GM12878 (cell line): ENCODE data around the gene RNF13. TPM values are rescaled to one million over a fixed set of nuclear protein-coding genes. Genes with fewer than 3 reads are reported as not detected.
"Not testable (repeated sequence)": the region's sequence is repeated elsewhere in the genome, so short reads cannot be mapped to it uniquely, and the experiment has no call there.

Experiments used
- ATAC-seq: fragments of 200-7000 bp; cut with Tn5 transposase; 3 replicates; pipeline ENCODE4 v1.9.1; 2020; ENCODE audit warnings: mild to moderate bottlenecking, moderate library complexity
- BruUV-seq: library from RNA; stranded (reverse); fragments of 400-500 nt; replicated peaks from 2 replicates; lab custom pipeline; 2021; lab: Mats Ljungman, UMichigan
- CTCF ChIA-PET: fragments of 300-600 bp; sonication (Branson Sonifier 250); formaldehyde crosslinking; extraction: SDS; loops from one replicate; lab custom pipeline; 2021; ENCODE audit warnings: inconsistent platforms; lab: Yijun Ruan, JAX
- POLR2A ChIA-PET: fragments of 350-600 bp; formaldehyde crosslinking; extraction: SDS; loops from one replicate; lab custom pipeline; 2021; ENCODE audit warnings: inconsistent platforms; lab: Charles Lee
- RAD21 ChIA-PET: fragments of 300-600 bp; sonication (Branson Sonifier 250); formaldehyde crosslinking; loops from one replicate; lab custom pipeline; 2023; ENCODE audit warnings: antibody characterized with exemption; ENCODE audit not compliant: unreplicated experiment; lab: Charles Lee
- SMC1A ChIA-PET: fragments of 300-600 bp; sonication (Branson Sonifier 250); formaldehyde crosslinking; loops from one replicate; lab custom pipeline; 2023; ENCODE audit not compliant: unreplicated experiment, uncharacterized antibody; lab: Charles Lee
- DNase-seq: peaks from one replicate; pipeline ENCODE4 v3.0.0-alpha.2; 2011; ENCODE audit warnings: low read depth, low spot score
- FAIRE-seq: peaks from 3 replicates; lab custom pipeline; 2011; peaks lifted over from hg19 to GRCh38; lab: Jason Lieb, UNC
- H2AFZ ChIP-seq: 2 replicates; pipeline ENCODE4 v1.6.0; 2011; ENCODE audit warnings: low read depth, low read length, control low read depth; ENCODE audit not compliant: control insufficient read depth
- H3K27ac ChIP-seq: 2 replicates; pipeline ENCODE4 v1.5.1; 2011; ENCODE audit warnings: control low read depth; ENCODE audit not compliant: control insufficient read depth, insufficient read depth
- H3K27me3 ChIP-seq, 2 experiments: replicated peaks in 1 of 2; 2 replicates each; pipeline versions ENCODE4 v1.6.0 to v1.6.1; 2011; ENCODE audit warnings: low read length in 1 of 2; ENCODE audit not compliant: control insufficient read depth in 2 of 2, insufficient read depth in 2 of 2
- H3K36me3 ChIP-seq, 2 experiments: 2 replicates each; pipeline ENCODE4 v1.5.1; 2011; ENCODE audit warnings: low read length in 1 of 2; ENCODE audit not compliant: control insufficient read depth in 2 of 2, insufficient read depth in 2 of 2
- H3K4me1 ChIP-seq: 2 replicates; pipeline ENCODE4 v1.6.1; 2011; ENCODE audit warnings: mild to moderate bottlenecking, low read length, moderate library complexity, mixed read lengths; ENCODE audit not compliant: control insufficient read depth, insufficient read depth
- H3K4me2 ChIP-seq: 2 replicates; pipeline ENCODE4 v1.6.0; 2011; ENCODE audit warnings: control low read depth; ENCODE audit not compliant: control insufficient read depth, insufficient read depth
- H3K4me3 ChIP-seq: fragments of 200-600 bp; sonication (generic); 2 replicates; pipeline ENCODE4 v1.5.1; 2016
- H3K79me2 ChIP-seq: 2 replicates; pipeline ENCODE4 v1.6.0; 2011; ENCODE audit warnings: low read length; ENCODE audit not compliant: control insufficient read depth, insufficient read depth
- H3K9ac ChIP-seq: 2 replicates; pipeline ENCODE4 v1.8.0; 2011; ENCODE audit warnings: low read length, control low read depth, mixed read lengths; ENCODE audit not compliant: control insufficient read depth, insufficient read depth
- H3K9me3 ChIP-seq: replicated peaks from 3 replicates; pipeline ENCODE4 v1.5.1; 2011; ENCODE audit warnings: mild to moderate bottlenecking, low read length; ENCODE audit not compliant: control insufficient read depth, insufficient read depth
- H4K20me1 ChIP-seq: 2 replicates; pipeline ENCODE4 v1.6.0; 2011; ENCODE audit not compliant: control insufficient read depth, insufficient read depth
- CEBPB ChIP-seq, 2 experiments: fragments of 150-350 bp in 1 of 2; IDR thresholded peaks; 2 replicates each; pipeline ENCODE4 v1.6.1; 2012 to 2014; ENCODE audit warnings: low read depth in 2 of 2, low read length in 2 of 2, borderline replicate concordance in 1 of 2, inconsistent platforms in 1 of 2
- ESRRA ChIP-seq: IDR thresholded peaks from 2 replicates; pipeline ENCODE4 v1.6.1; 2012; ENCODE audit warnings: mild to moderate bottlenecking, low read length, improper control_type of control experiment
- MEF2A ChIP-seq: IDR thresholded peaks from 2 replicates; pipeline ENCODE4 v1.6.1; 2011; ENCODE audit warnings: low read depth, mild to moderate bottlenecking, low read length, moderate library complexity; ENCODE audit not compliant: insufficient read depth
- WGBS: methylation state at CpG from one replicate; pipeline ENCODE4 v1.1.6; 2016; ENCODE audit warnings: low lambda C conversion rate; ENCODE audit not compliant: insufficient replicate concordance, insufficient coverage; ENCODE audit errors: missing lambda C conversion rate; 5-methylcytosine and 5-hydroxymethylcytosine counted together
- in situ Hi-C: fragments of 300-500 bp; cut with MboI; formaldehyde crosslinking; loops from 9 replicates; pipeline ENCODE4 v1.14.3; 2018; ENCODE audit warnings: mixed read lengths
- intact Hi-C: fragments of 100-400 bp; cut with micrococcal nuclease; formaldehyde crosslinking; loops from one replicate; pipeline ENCODE4 v1.14.2; 2022; ENCODE audit not compliant: unreplicated experiment
- polyA plus RNA-seq, 11 experiments: library from polyadenylated mRNA; depleted of rRNA in 4 of 11; unstranded in 6 of 11; stranded (reverse) in 5 of 11; fragments of >200 nt; fragmentation: Nextera tagmentation in 4 of 11; fragmentation: Illumina TruSeq in 1 of 11; extraction: Ambion mirVana in 4 of 11; extraction: Trizol in 1 of 11; gene quantifications; 1 replicate in 1 of 11; 2 replicates in 10 of 11; pipeline versions ENCODE4 v1.2.1 to v1.2.3, GENCODE V29; 2011 to 2016; ENCODE audit warnings: inconsistent platforms in 2 of 11, missing spikeins in 2 of 11, low read depth in 1 of 11
- total RNA-seq, 4 experiments: library from RNA; depleted of rRNA in 3 of 4; stranded (reverse); fragments of >200 nt in 3 of 4; fragmentation: Illumina TruSeq in 1 of 4; extraction: Trizol in 1 of 4; gene quantifications; 2 replicates each; pipeline versions ENCODE4 v1.2.1 to v1.2.3, GENCODE V29; 2013 to 2021

RNF13 gene
- total and polyA plus RNA-seq, 10 of the 15 experiments (the other 5 are each of a cell fraction or from before 2014, with no cell fraction given): 18.9 to 73.4 (median 36.7) TPM

GRCh38 chr3:149883134-149883533 lies 70.1 kb downstream of the RNF13 start:
- FAIRE-seq: no peak
- ATAC-seq: no peak
- BruUV-seq: no TSS peak
- no peaks in the 10 kb centered on the region for H3K27me3 ChIP-seq
- no peaks in the 10 kb centered on the region for H3K4me1 ChIP-seq
- H3K4me3 ChIP-seq: no peak overlapping the region
- DNase-seq: no peak
- no peaks in the 10 kb centered on the region for H3K79me2 ChIP-seq
- ChIA-PET SMC1A (interaction anchor here (0.6 to 1.5 kb wide), 4 partner anchors 8 to 377 kb away, joined by 3 to 4 read pairs (median 4); no protein-coding TSS in a partner anchor), CTCF (interaction anchor here (0.7 to 2.1 kb wide), 8 partner anchors 10 to 694 kb away, joined by 3 to 7 read pairs (median 4); no protein-coding TSS in a partner anchor), RAD21 (interaction anchor here (1.3 kb wide), 1 partner anchor 301 kb away, joined by 3 read pairs; no protein-coding TSS in a partner anchor), POLR2A (no interaction called here)
- in situ Hi-C loops (no loop called here), intact Hi-C loops (loop anchor here (5.0 kb wide), 1 partner anchor 339 kb away; no protein-coding TSS in a partner anchor)
- H4K20me1 ChIP-seq: no peaks in the 10 kb centered on the region
- no peak overlapping the region for H3K27ac ChIP-seq
- no peaks in the 10 kb centered on the region; a peak in 1 of 4 replicates for H3K36me3 ChIP-seq
- no peak overlapping the region for H2AFZ ChIP-seq
- H3K9me3 ChIP-seq: peaks cover 3% of the 10 kb centered on the region; the same call in 2 of the 3 replicates
- H3K9ac ChIP-seq: no peak overlapping the region
- TF ChIP-seq CEBPB (IDR thresholded peaks at IDR 0.05; ENCODE audit: borderline replicate concordance in 1 of 2, low read depth in 2 of 2, low read length in 2 of 2) (no peak), MEF2A (no peak), ESRRA (no peak)
- H3K4me2 ChIP-seq: no peak overlapping the region
- 97% methylated on average over 1 of the region's 1 CpG for WGBS

GRCh38 chr3:149883860-149884259 lies 70.8 kb downstream of the RNF13 start:
- BruUV-seq, FAIRE-seq, H3K79me2 ChIP-seq, H2AFZ ChIP-seq, H3K9ac ChIP-seq, H4K20me1 ChIP-seq, H3K36me3 ChIP-seq, in situ Hi-C loops, H3K4me3 ChIP-seq, H3K27ac ChIP-seq, POLR2A ChIA-PET, DNase-seq, ATAC-seq, RAD21 ChIA-PET, H3K4me2 ChIP-seq, H3K4me1 ChIP-seq, H3K27me3 ChIP-seq, H3K9me3 ChIP-seq: not testable (repeated sequence)
- 96% methylated on average over 5 of the region's 5 CpGs for WGBS
- intact Hi-C loops: loop anchor here (5.0 kb wide), 1 partner anchor 338 kb away; no protein-coding TSS in a partner anchor
- CTCF ChIA-PET: interaction anchor here (0.5 to 2.1 kb wide), 9 partner anchors 11 to 693 kb away, joined by 3 to 7 read pairs (median 4); no protein-coding TSS in a partner anchor
- SMC1A ChIA-PET: interaction anchor here (0.6 to 1.5 kb wide), 6 partner anchors 9 to 356 kb away, joined by 3 to 5 read pairs (median 4); no protein-coding TSS in a partner anchor
